Gastroesophageal sphincter (tissue), 4 donors: Measurements from ENCODE around the gene FOSL2. TPM values are rescaled to one million over a fixed set of nuclear protein-coding genes. Genes with fewer than 3 reads are reported as not detected.

Experiments used
- ATAC-seq: fragments of 150-250 bp; one replicate; pipeline ENCODE4 v1.9.1; 2016; ENCODE audit warnings: mild to moderate bottlenecking, moderate library complexity
- H3K27ac ChIP-seq, 4 donors: fragments of 200-600 bp; sonication (generic) in 3 of 4; 1 replicate in 3 of 4; 2 replicates in 1 of 4; pipeline ENCODE4 v1.5.1; 2016 to 2019
- H3K27me3 ChIP-seq: fragments of 200-600 bp; sonication (generic); one replicate; pipeline ENCODE4 v1.5.1; 2019
- H3K36me3 ChIP-seq, 2 donors: fragments of 200-600 bp; sonication (generic); one replicate each; pipeline ENCODE4 v1.5.1; 2019; ENCODE audit warnings: control low read depth in 1 of 2
- H3K4me1 ChIP-seq, 3 donors: fragments of 200-600 bp; sonication (generic); 1 replicate in 2 of 3; 2 replicates in 1 of 3; pipeline ENCODE4 v1.5.1; 2016 to 2019; ENCODE audit warnings: control low read depth in 2 of 3
- H3K4me3 ChIP-seq, 2 donors: fragments of 200-600 bp; sonication (generic); one replicate each; pipeline ENCODE4 v1.5.1; 2019; ENCODE audit warnings: mild to moderate bottlenecking in 1 of 2, moderate library complexity in 1 of 2
- H3K9me3 ChIP-seq, 3 donors: fragments of 200-600 bp; sonication (generic); one replicate each; pipeline ENCODE4 v1.5.1; 2017 to 2019; ENCODE audit warnings: control low read depth in 2 of 3
- CTCF ChIP-seq, 4 experiments: fragments of 200-600 bp in 2 of 4; fragments of 450-650 bp in 2 of 4; sonication (generic) in 1 of 4; IDR thresholded peaks; one replicate each; pipeline ENCODE4 v1.5.1; 2017 to 2019; ENCODE audit warnings: antibody characterized with exemption in 4 of 4, mild to moderate bottlenecking in 2 of 4, moderate library complexity in 2 of 4
- EP300 ChIP-seq: sonication (generic); formaldehyde crosslinking; IDR thresholded peaks from one replicate; pipeline ENCODE4 v1.6.1; 2017; ENCODE audit warnings: antibody characterized with exemption, mild to moderate bottlenecking
- POLR2A ChIP-seq, 2 donors: fragments of 450-650 bp; IDR thresholded peaks; one replicate each; pipeline ENCODE4 v1.6.1; 2017; ENCODE audit warnings: antibody characterized with exemption in 2 of 2, mild to moderate bottlenecking in 2 of 2, moderate library complexity in 1 of 2
- POLR2AphosphoS5 ChIP-seq: sonication (generic); formaldehyde crosslinking; IDR thresholded peaks from one replicate; pipeline ENCODE4 v1.6.1; 2017; ENCODE audit warnings: antibody characterized with exemption
- WGBS, 2 donors: methylation state at CpG; one replicate each; pipeline ENCODE4 v1.1.5; 2018; ENCODE audit warnings: low coverage in 1 of 2; 5-methylcytosine and 5-hydroxymethylcytosine counted together
- total RNA-seq, 4 donors: library from RNA; depleted of rRNA; stranded (reverse); fragments of >200 nt; gene quantifications; one replicate each; pipeline ENCODE4 v1.1.0, GENCODE V29; 2016

FOSL2 gene
- total RNA-seq, 4 donors from 2014 or later, result 75.3 to 152 (median 132) TPM

- TF ChIP-seq POLR2A (IDR thresholded peaks at IDR 0.05) (no peak), POLR2AphosphoS5 (peak; percentile 8)
- no peak for ATAC-seq
- Histone ChIP-seq H3K4me3 (no peak overlapping the region), H3K4me1 (peaks cover 0 to 22% (median 0%) of the 10 kb centered on the region in 3 donors), H3K27me3 (no peaks in the 10 kb centered on the region), H3K9me3 (no peaks in the 10 kb centered on the region), H3K36me3 (peaks cover 0 to 62% of the 10 kb centered on the region in 2 donors), H3K27ac (peak overlapping the region in 1 of 4 donors; percentile 16)
- whole genome bisulfite sequencing, 2 donors, result 83 to 100% methylated on average over 1 to 2 of the region's 3 CpGs
Observed at GRCh38 chr2:28419003-28419402, 26.3 kb downstream of the FOSL2 start.

- WGBS, 2 donors, result 80 to 91% methylated on average over 5 of the region's 7 CpGs
- TF ChIP-seq POLR2A (IDR thresholded peaks at IDR 0.05) (no peak), CTCF (IDR thresholded peaks at IDR 0.05) (peak in 1 of 4 experiments; percentile 9), POLR2AphosphoS5 (peak; percentile 4), EP300 (no peak)
- Histone ChIP-seq H3K27me3 (no peaks in the 10 kb centered on the region), H3K36me3 (peaks cover 0 to 55% of the 10 kb centered on the region in 2 donors), H3K4me3 (no peak overlapping the region), H3K4me1 (peaks cover 0 to 18% (median 0%) of the 10 kb centered on the region in 3 donors), H3K27ac (peak overlapping the region in 1 of 4 donors; percentile 16), H3K9me3 (no peaks in the 10 kb centered on the region)
- no peak for ATAC-seq
Observed at GRCh38 chr2:28419443-28420270, 27.0 kb downstream of the FOSL2 start.

- TF ChIP-seq POLR2AphosphoS5 (peak; percentile 10), CTCF (IDR thresholded peaks at IDR 0.05) (no peak)
- 76 to 86% methylated on average over 1 to 2 of the region's 4 CpGs for WGBS, 2 donors
- Histone ChIP-seq H3K27ac (no peak overlapping the region), H3K36me3 (peaks cover 0 to 45% of the 10 kb centered on the region in 2 donors), H3K4me3 (no peak overlapping the region), H3K9me3 (no peaks in the 10 kb centered on the region), H3K27me3 (no peaks in the 10 kb centered on the region), H3K4me1 (peaks cover 0 to 9% (median 0%) of the 10 kb centered on the region in 3 donors)
- ATAC-seq, result no peak
Observed at GRCh38 chr2:28420722-28421121, 28.1 kb downstream of the FOSL2 start.

- TF ChIP-seq POLR2AphosphoS5, result no peak
- TF ChIP-seq CTCF (IDR thresholded peaks at IDR 0.05), result no peak
- TF ChIP-seq POLR2A (IDR thresholded peaks at IDR 0.05), result no peak
- no peak for TF ChIP-seq EP300
- peaks cover 0 to 28% of the 10 kb centered on the region in 2 donors for H3K36me3 ChIP-seq
- H3K27ac ChIP-seq, result no peak overlapping the region
- no peak for ATAC-seq
- 77 to 82% methylated on average over 12 to 13 of the region's 17 CpGs for WGBS, 2 donors
- H3K4me1 ChIP-seq, result peaks cover 0 to 9% (median 0%) of the 10 kb centered on the region in 3 donors
- no peaks in the 10 kb centered on the region for H3K27me3 ChIP-seq
- no peaks in the 10 kb centered on the region for H3K9me3 ChIP-seq
- H3K4me3 ChIP-seq, result no peak overlapping the region
Observed at GRCh38 chr2:28422908-28423741, 30.5 kb downstream of the FOSL2 start.

GRCh38 chr2:28423856-28424605 is 31.4 kb downstream of the FOSL2 start:
- WGBS, 2 donors, result 17 to 29% methylated on average over 5 to 7 of the region's 7 CpGs
- H3K27ac ChIP-seq, result no peak overlapping the region
- no peaks in the 10 kb centered on the region for H3K9me3 ChIP-seq
- no peak for TF ChIP-seq POLR2A (IDR thresholded peaks at IDR 0.05)
- no peak for TF ChIP-seq CTCF (IDR thresholded peaks at IDR 0.05)
- no peak for TF ChIP-seq EP300
- TF ChIP-seq POLR2AphosphoS5, result no peak
- peaks cover 0 to 23% of the 10 kb centered on the region in 2 donors for H3K36me3 ChIP-seq
- no peak for ATAC-seq
- H3K27me3 ChIP-seq, result no peaks in the 10 kb centered on the region
- no peak overlapping the region for H3K4me3 ChIP-seq
- peaks cover 0 to 9% (median 0%) of the 10 kb centered on the region in 3 donors for H3K4me1 ChIP-seq
